GM18868 (cell line): ENCODE data around the gene NR5A2.

ENCODE experiments used
- ATAC-seq: cut with Tn5 transposase; IDR thresholded peaks from one replicate; pipeline ENCODE4 v1.9.1; 2021; ENCODE audit warnings: mild to moderate bottlenecking, moderate library complexity; ENCODE audit not compliant: unreplicated experiment

Gene NR5A2

GRCh38 chr1:200035956-200036618 lies 8.6 kb downstream of the NR5A2 start:
- ATAC-seq = no peak

GRCh38 chr1:200036619-200037270 lies 9.2 kb downstream of the NR5A2 start:
- no peak for ATAC-seq

GRCh38 chr1:200037501-200037900 lies 10.0 kb downstream of the NR5A2 start:
- no peak for ATAC-seq

- no peak for ATAC-seq
These were observed 10.4 kb downstream of the NR5A2 start for GRCh38 chr1:200037904-200038303.

- ATAC-seq = no peak
These were observed 10.9 kb downstream of the NR5A2 start for GRCh38 chr1:200038325-200038980.

- ATAC-seq = no peak
These were observed 11.7 kb downstream of the NR5A2 start for GRCh38 chr1:200038981-200039848.

GRCh38 chr1:200039849-200040474 lies 12.5 kb downstream of the NR5A2 start:
- no peak for ATAC-seq

GRCh38 chr1:200040481-200041138 lies 13.1 kb downstream of the NR5A2 start:
- no peak for ATAC-seq

GRCh38 chr1:200041337-200042118 lies 14.0 kb downstream of the NR5A2 start:
- no peak for ATAC-seq

GRCh38 chr1:200042119-200042551 lies 14.6 kb downstream of the NR5A2 start:
- no peak for ATAC-seq

GRCh38 chr1:200042552-200043335 lies 15.2 kb downstream of the NR5A2 start:
- ATAC-seq = no peak

- no peak for ATAC-seq
These were observed 15.8 kb downstream of the NR5A2 start for GRCh38 chr1:200043336-200043668.

GRCh38 chr1:200046115-200046514 lies 18.6 kb downstream of the NR5A2 start:
- ATAC-seq = no peak

- ATAC-seq = no peak
These were observed 20.7 kb downstream of the NR5A2 start for GRCh38 chr1:200048244-200048643.

GRCh38 chr1:200049810-200050209 lies 22.3 kb downstream of the NR5A2 start:
- ATAC-seq = no peak

GRCh38 chr1:200051620-200052019 lies 24.1 kb downstream of the NR5A2 start:
- no peak for ATAC-seq

- no peak for ATAC-seq
These were observed 25.6 kb downstream of the NR5A2 start for GRCh38 chr1:200053091-200053490.

GRCh38 chr1:200053646-200054045 lies 26.1 kb downstream of the NR5A2 start:
- no peak for ATAC-seq

- ATAC-seq = no peak
These were observed 30.8 kb downstream of the NR5A2 start for GRCh38 chr1:200058341-200058740.
